ENCODE measurements around the gene MARK1. TPM values are rescaled to one million over a fixed set of nuclear protein-coding genes. Genes with fewer than 3 reads are reported as not detected.

MARK1 gene
- total RNA-seq, 1 donor from 2014 or later, result 12.5 TPM

DNA sequence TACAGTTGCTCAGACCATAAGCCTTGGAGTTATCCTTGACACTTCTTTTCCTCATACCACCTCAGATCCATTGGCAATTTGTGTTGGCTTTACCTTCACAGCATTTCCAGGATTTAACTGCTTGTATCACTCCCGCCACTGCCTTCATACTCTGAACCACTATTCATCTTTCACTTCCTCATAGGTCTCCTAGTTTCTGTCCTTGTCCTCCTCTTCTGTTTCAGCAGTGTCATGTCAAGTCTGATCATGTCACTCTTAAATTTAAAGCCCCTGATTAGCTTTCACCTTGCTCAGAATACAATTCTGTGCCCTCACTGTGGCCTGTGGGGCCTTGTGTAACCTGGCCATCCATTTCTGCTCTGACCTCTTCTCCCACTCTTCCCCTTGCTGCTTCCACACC is 127.6 kb downstream of the MARK1 start:
- H3K4me1 Mint-ChIP-seq (ENCODE audit: unreplicated experiment), result no peaks in the 10 kb centered on the region
- H3K27me3 Mint-ChIP-seq (ENCODE audit: unreplicated experiment), result no peaks in the 10 kb centered on the region
- no peak overlapping the region for H3K4me3 Mint-ChIP-seq (ENCODE audit: unreplicated experiment)
- DNase-seq (ENCODE audit: low spot score), result no peak
- TF ChIP-seq, protein P1, sequence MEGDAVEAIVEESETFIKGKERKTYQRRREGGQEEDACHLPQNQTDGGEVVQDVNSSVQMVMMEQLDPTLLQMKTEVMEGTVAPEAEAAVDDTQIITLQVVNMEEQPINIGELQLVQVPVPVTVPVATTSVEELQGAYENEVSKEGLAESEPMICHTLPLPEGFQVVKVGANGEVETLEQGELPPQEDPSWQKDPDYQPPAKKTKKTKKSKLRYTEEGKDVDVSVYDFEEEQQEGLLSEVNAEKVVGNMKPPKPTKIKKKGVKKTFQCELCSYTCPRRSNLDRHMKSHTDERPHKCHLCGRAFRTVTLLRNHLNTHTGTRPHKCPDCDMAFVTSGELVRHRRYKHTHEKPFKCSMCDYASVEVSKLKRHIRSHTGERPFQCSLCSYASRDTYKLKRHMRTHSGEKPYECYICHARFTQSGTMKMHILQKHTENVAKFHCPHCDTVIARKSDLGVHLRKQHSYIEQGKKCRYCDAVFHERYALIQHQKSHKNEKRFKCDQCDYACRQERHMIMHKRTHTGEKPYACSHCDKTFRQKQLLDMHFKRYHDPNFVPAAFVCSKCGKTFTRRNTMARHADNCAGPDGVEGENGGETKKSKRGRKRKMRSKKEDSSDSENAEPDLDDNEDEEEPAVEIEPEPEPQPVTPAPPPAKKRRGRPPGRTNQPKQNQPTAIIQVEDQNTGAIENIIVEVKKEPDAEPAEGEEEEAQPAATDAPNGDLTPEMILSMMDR (IDR thresholded peaks at IDR 0.05; ENCODE audit: unreplicated experiment), result no peak
- peaks cover 13% of the 10 kb centered on the region for H3K36me3 Mint-ChIP-seq (ENCODE audit: low read depth, unreplicated experiment)
- H3K27ac Mint-ChIP-seq (ENCODE audit: unreplicated experiment), result peak overlapping the region; percentile 59
- no peaks in the 10 kb centered on the region for H3K9me3 Mint-ChIP-seq (ENCODE audit: unreplicated experiment)

DNA sequence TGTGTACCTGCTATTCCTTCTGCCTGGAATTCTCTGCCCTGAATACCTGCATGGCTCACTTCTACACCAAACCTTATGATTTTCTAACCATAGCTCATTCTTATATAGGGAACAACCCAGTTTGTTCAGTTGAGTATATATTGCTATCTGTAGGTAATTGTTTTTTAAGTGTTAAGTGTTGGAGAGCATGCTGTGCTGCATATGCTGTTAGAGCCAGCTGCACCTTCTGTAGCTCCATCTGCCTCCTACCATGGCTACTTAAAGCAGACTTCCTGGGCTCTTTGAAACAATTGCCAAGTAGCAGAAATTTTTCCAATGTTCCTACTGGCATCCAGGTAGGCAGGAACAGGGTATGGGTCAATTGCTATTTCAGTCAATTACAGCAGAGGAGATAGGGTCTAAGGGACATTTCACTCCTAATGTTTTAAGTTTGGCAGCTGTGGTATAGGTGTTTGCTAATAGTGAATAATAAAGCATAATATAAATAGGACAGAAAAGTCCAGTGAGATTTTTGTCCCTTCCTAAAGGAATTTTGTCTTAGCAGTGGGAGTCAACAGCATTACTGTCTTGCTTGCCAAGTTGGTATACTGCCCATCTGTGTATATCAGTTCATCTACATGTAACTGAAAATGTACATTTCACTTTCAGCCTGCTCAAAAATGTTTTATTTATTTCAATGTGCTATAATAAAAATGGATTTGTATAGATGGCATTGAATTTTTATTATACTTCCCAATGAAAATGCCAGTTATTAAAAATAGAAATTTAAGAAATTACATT is 128.2 kb downstream of the MARK1 start:
- Mint-ChIP-seq H3K27me3 (ENCODE audit: unreplicated experiment) (no peaks in the 10 kb centered on the region), H3K27ac (ENCODE audit: unreplicated experiment) (no peak overlapping the region), H3K4me3 (ENCODE audit: unreplicated experiment) (no peak overlapping the region), H3K36me3 (ENCODE audit: low read depth, unreplicated experiment) (peaks cover 13% of the 10 kb centered on the region), H3K4me1 (ENCODE audit: unreplicated experiment) (no peaks in the 10 kb centered on the region), H3K9me3 (ENCODE audit: unreplicated experiment) (no peaks in the 10 kb centered on the region)
- no peak for DNase-seq (ENCODE audit: low spot score)
- TF ChIP-seq, protein P1 (IDR thresholded peaks at IDR 0.05; ENCODE audit: unreplicated experiment), result no peak

DNA sequence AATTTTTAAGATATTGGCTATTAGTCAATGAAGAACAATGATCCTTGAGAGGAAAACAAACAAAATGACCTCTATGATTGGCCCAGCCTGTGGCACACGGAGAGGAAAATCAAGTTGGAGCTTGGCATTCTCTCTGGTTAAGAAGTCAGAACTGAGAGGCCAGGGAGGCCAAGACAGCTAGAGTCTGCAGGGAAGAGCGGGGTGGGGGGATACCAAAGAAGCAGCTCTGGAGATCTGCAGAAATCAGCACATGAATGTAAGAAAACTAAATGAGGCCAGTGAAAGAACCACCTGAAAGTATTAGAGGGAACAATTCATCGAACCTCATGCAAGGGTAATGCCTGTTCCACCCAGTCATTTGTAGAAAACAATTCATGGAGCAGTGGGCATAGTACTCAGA is 138.4 kb downstream of the MARK1 start:
- H3K9me3 Mint-ChIP-seq (ENCODE audit: unreplicated experiment), result no peaks in the 10 kb centered on the region
- no peaks in the 10 kb centered on the region for H3K27me3 Mint-ChIP-seq (ENCODE audit: unreplicated experiment)
- no peak overlapping the region for H3K4me3 Mint-ChIP-seq (ENCODE audit: unreplicated experiment)
- H3K4me1 Mint-ChIP-seq (ENCODE audit: unreplicated experiment), result no peaks in the 10 kb centered on the region
- H3K36me3 Mint-ChIP-seq (ENCODE audit: low read depth, unreplicated experiment), result no peaks in the 10 kb centered on the region
- TF ChIP-seq, protein P1 (IDR thresholded peaks at IDR 0.05; ENCODE audit: unreplicated experiment), result no peak
- H3K27ac Mint-ChIP-seq (ENCODE audit: unreplicated experiment), result no peak overlapping the region
- no peak for DNase-seq (ENCODE audit: low spot score)

DNA sequence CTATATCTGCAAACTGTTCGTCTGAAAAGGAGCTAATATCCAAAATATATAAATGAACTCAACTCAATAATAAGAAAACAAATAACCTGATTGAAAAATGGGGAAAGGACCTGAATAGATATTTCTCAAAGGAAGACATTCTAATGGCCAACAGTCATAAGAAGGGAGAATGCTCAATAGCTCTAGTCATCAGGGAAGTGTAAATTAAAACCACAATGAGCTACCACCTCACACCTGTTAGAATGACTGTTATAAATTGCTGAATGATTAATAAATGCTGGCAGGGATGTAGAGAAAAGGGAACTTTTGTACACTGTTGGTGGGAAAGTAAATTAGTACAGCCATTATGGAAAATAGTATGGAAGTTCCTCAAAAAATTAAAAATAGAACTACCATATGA is 141.1 kb downstream of the MARK1 start:
- Mint-ChIP-seq H3K36me3 (ENCODE audit: low read depth, unreplicated experiment) (no peaks in the 10 kb centered on the region), H3K4me3 (ENCODE audit: unreplicated experiment) (no peak overlapping the region), H3K27me3 (ENCODE audit: unreplicated experiment) (no peaks in the 10 kb centered on the region), H3K4me1 (ENCODE audit: unreplicated experiment) (no peaks in the 10 kb centered on the region), H3K27ac (ENCODE audit: unreplicated experiment) (no peak overlapping the region), H3K9me3 (ENCODE audit: unreplicated experiment) (no peaks in the 10 kb centered on the region)
- TF ChIP-seq, protein P1 (IDR thresholded peaks at IDR 0.05; ENCODE audit: unreplicated experiment), result no peak
- no peak for DNase-seq (ENCODE audit: low spot score)

DNA sequence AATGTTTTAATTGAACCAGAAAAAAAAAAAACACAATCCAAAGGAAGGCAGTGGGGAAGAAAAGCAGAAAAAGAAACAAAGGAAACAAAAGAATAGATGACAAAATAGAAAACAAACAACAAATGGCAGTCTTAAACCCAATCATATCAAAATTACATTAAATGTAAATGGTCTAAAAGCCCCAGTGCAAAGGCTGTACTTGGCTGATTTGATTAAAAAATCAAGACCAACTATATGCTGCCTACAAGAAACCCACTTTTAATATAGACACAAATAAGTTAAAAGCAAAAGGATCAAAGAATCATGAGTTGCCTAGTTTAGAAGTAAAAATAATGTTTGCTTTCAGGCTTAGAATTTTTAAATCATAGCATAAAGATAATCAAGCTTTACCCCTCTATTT is 142.4 kb downstream of the MARK1 start:
- no peaks in the 10 kb centered on the region for H3K36me3 Mint-ChIP-seq (ENCODE audit: low read depth, unreplicated experiment)
- no peaks in the 10 kb centered on the region for H3K4me1 Mint-ChIP-seq (ENCODE audit: unreplicated experiment)
- H3K27me3 Mint-ChIP-seq (ENCODE audit: unreplicated experiment), result no peaks in the 10 kb centered on the region
- no peak overlapping the region for H3K27ac Mint-ChIP-seq (ENCODE audit: unreplicated experiment)
- no peak for DNase-seq (ENCODE audit: low spot score)
- H3K9me3 Mint-ChIP-seq (ENCODE audit: unreplicated experiment), result no peaks in the 10 kb centered on the region
- TF ChIP-seq, protein P1 (IDR thresholded peaks at IDR 0.05; ENCODE audit: unreplicated experiment), result no peak
- H3K4me3 Mint-ChIP-seq (ENCODE audit: unreplicated experiment), result no peak overlapping the region
